Karpas-422 (cell line): Measurements from ENCODE around the gene PARL. TPM values are rescaled to one million over a fixed set of nuclear protein-coding genes. Genes with fewer than 3 reads are reported as not detected.

Source experiments
- DNase-seq: peaks from one replicate; pipeline ENCODE4 v3.0.0-alpha.2; 2015
- H2AFZ ChIP-seq: fragments of 200-600 bp; sonication (generic); 2 replicates; pipeline ENCODE4 v1.6.1; 2014; ENCODE audit warnings: antibody characterized with exemption, low read length, mixed read lengths
- H3K27ac ChIP-seq: fragments of 200-600 bp; sonication (generic); 2 replicates; pipeline ENCODE4 v1.5.1; 2014; ENCODE audit warnings: mild to moderate bottlenecking, low read length, moderate library complexity
- H3K27me3 ChIP-seq: fragments of 200-600 bp; sonication (generic); 2 replicates; pipeline ENCODE4 v1.6.1; 2014; ENCODE audit warnings: low read length, mixed read lengths
- H3K36me3 ChIP-seq: fragments of 200-600 bp; sonication (generic); 2 replicates; pipeline ENCODE4 v1.6.1; 2014; ENCODE audit warnings: low read length, mixed read lengths; ENCODE audit not compliant: insufficient read depth
- H3K4me1 ChIP-seq: fragments of 200-600 bp; sonication (generic); 2 replicates; pipeline ENCODE4 v1.6.1; 2014; ENCODE audit warnings: mild to moderate bottlenecking, low read length, mixed read lengths
- H3K4me2 ChIP-seq: fragments of 200-600 bp; sonication (generic); 2 replicates; pipeline ENCODE4 v1.6.1; 2014; ENCODE audit warnings: low read length, low read depth, mild to moderate bottlenecking; ENCODE audit not compliant: poor library complexity, severe bottlenecking
- H3K4me3 ChIP-seq: fragments of 200-600 bp; sonication (generic); 2 replicates; pipeline ENCODE4 v1.5.1; 2014; ENCODE audit warnings: mild to moderate bottlenecking, antibody characterized with exemption, low read length, mixed read lengths
- H3K79me2 ChIP-seq: fragments of 200-600 bp; sonication (generic); 2 replicates; pipeline ENCODE4 v1.6.1; 2014; ENCODE audit warnings: mild to moderate bottlenecking, low read length, mixed read lengths
- H3K9ac ChIP-seq: fragments of 200-600 bp; sonication (generic); 2 replicates; pipeline ENCODE4 v1.6.0; 2014; ENCODE audit warnings: low read length
- H3K9me2 ChIP-seq: fragments of 200-600 bp; sonication (generic), shearing (Covaris generic); replicated peaks from 2 replicates; pipeline ENCODE4 v1.6.0; 2014; ENCODE audit warnings: mild to moderate bottlenecking, low read length, moderate library complexity; ENCODE audit not compliant: insufficient read depth
- H3K9me3 ChIP-seq: fragments of 300-700, 200-600 bp; sonication (generic); 2 replicates; pipeline ENCODE4 v1.6.1; 2014; ENCODE audit warnings: low read length, mixed read lengths
- H4K20me1 ChIP-seq: fragments of 200-600 bp; sonication (generic); 2 replicates; pipeline ENCODE4 v1.6.1; 2014; ENCODE audit warnings: mild to moderate bottlenecking, antibody characterized with exemption, low read length, low read depth; ENCODE audit not compliant: insufficient read depth
- total RNA-seq: library from RNA; depleted of rRNA; stranded (reverse); fragments of >200 nt; shearing (Covaris generic); gene quantifications from 2 replicates; pipeline ENCODE4 v1.2.3, GENCODE V29; 2014; ENCODE audit warnings: low replicate concordance; rRNA removed

Gene PARL, protein sequence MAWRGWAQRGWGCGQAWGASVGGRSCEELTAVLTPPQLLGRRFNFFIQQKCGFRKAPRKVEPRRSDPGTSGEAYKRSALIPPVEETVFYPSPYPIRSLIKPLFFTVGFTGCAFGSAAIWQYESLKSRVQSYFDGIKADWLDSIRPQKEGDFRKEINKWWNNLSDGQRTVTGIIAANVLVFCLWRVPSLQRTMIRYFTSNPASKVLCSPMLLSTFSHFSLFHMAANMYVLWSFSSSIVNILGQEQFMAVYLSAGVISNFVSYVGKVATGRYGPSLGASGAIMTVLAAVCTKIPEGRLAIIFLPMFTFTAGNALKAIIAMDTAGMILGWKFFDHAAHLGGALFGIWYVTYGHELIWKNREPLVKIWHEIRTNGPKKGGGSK
- total RNA-seq: 44.9 and 48.8 TPM in 2 replicates

DNA sequence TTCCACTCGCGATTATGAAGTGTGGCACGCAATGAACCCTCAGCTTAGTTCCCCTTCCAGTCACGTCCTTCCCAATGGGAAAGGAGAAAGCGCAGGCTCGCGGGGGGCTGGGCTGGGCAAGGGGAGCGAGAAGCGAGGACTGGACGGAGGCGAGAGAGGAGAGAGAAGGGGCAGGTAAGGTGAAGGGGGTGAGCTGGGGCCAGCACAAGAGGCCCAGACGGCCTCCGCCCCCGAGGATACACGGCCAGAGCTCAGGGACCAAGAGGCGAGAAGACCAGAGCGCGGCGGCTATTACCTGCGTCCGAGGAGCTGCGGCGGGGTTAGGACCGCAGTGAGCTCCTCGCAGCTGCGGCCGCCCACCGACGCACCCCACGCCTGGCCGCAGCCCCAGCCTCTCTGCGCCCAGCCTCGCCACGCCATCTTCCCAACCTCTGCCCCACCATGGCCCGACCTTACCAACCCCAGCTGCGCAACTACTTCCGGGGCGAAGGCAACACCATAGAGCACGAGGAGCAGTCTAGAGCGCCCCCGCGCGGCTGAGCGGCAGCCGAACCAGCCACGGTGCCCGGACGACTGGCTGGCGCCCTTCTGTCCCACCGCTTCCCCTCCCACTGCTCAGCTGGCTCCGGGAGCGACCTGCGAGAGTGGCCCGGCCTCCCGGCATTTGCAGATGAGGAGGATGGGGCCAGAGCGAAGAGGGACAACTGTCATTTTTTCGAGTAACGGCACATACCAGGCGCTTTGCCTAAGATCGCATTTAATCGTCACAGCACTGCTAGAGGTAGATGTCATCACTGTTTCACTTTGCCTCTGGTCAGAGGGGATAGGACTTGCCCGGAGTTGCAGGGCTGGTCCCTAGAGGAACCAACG is at the start of gene PARL:
Gene PARL, minus strand, starts transcription at position 454 of the 870 bp plus-strand sequence. Its CDS starts 34 bp downstream, at position 420.
- Histone ChIP-seq H4K20me1 (peaks cover 7% of the 10 kb centered on the region; the same call in 1 of the 2 replicates), H3K9me3 (no peaks in the 10 kb centered on the region), H3K9ac (peak within 1 kb of the TSS; percentile 90), H3K4me3 (peak within 1 kb of the TSS; percentile 89), H3K4me1 (peaks cover 25% of the 10 kb centered on the region), H3K27me3 (no peaks in the 10 kb centered on the region), H3K4me2 (peak within 1 kb of the TSS; percentile 95), H3K27ac (peak within 1 kb of the TSS; percentile 26), H3K36me3 (no peaks in the 10 kb centered on the region), H3K9me2 (no peaks in the 10 kb centered on the region), H3K79me2 (peaks cover 49% of the 10 kb centered on the region), H2AFZ (peak within 1 kb of the TSS; percentile 100)
- DNase-seq: peak; percentile 99

DNA sequence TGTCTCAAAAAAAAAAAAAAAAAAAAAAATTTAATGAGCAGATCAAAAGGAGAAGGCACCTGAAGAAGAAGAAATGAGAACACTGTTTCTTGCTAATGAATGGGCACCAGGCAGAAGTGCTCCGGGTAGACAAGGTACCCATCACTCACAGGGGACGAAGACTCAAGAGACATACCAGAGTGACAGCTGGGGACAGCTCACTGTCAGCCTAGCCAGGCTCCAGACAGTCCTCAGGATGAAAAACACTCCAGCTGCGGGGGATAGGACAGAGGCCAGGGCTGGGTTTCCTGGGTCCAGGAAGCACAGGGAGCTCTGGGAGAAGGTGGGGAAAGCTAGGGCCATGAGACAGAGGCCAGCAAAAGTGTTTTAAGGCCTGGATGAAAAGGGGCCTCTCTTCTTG is 48.5 kb upstream of the PARL start:
- no peak overlapping the region for H2AFZ ChIP-seq

GRCh38 chr3:183931881-183932280 is 47.2 kb upstream of the PARL start:
- no peaks in the 10 kb centered on the region for H3K9me3 ChIP-seq
- no peaks in the 10 kb centered on the region for H3K27me3 ChIP-seq
- H4K20me1 ChIP-seq: no peaks in the 10 kb centered on the region
- no peak overlapping the region for H3K4me3 ChIP-seq
- no peaks in the 10 kb centered on the region for H3K9me2 ChIP-seq
- no peak overlapping the region for H3K27ac ChIP-seq
- H3K4me2 ChIP-seq: no peak overlapping the region
- H3K36me3 ChIP-seq: peaks cover 3% of the 10 kb centered on the region; the same call in 1 of the 2 replicates
- peaks cover 11% of the 10 kb centered on the region for H3K4me1 ChIP-seq
- no peaks in the 10 kb centered on the region for H3K79me2 ChIP-seq
- no peak overlapping the region for H3K9ac ChIP-seq
- no peak overlapping the region for H2AFZ ChIP-seq
- no peak for DNase-seq

More for the DNA sequence above, 48.5 kb upstream of the PARL start:
- peaks cover 9% of the 10 kb centered on the region; the same call in 1 of the 2 replicates for H3K36me3 ChIP-seq
- no peaks in the 10 kb centered on the region for H4K20me1 ChIP-seq
- H3K9me2 ChIP-seq: no peaks in the 10 kb centered on the region
- H3K79me2 ChIP-seq: no peaks in the 10 kb centered on the region
- H3K27me3 ChIP-seq: no peaks in the 10 kb centered on the region
- H3K4me3 ChIP-seq: no peak overlapping the region
- no peak overlapping the region for H3K4me2 ChIP-seq
- no peak overlapping the region for H3K27ac ChIP-seq
- H3K9ac ChIP-seq: no peak overlapping the region
- no peaks in the 10 kb centered on the region for H3K9me3 ChIP-seq
- H3K4me1 ChIP-seq: peaks cover 21% of the 10 kb centered on the region
- DNase-seq: no peak

- Histone ChIP-seq H3K4me2 (no peak overlapping the region), H3K9me2 (no peaks in the 10 kb centered on the region), H3K79me2 (no peaks in the 10 kb centered on the region)
Observed at GRCh38 chr3:183930086-183930485, 45.4 kb upstream of the PARL start.

DNA sequence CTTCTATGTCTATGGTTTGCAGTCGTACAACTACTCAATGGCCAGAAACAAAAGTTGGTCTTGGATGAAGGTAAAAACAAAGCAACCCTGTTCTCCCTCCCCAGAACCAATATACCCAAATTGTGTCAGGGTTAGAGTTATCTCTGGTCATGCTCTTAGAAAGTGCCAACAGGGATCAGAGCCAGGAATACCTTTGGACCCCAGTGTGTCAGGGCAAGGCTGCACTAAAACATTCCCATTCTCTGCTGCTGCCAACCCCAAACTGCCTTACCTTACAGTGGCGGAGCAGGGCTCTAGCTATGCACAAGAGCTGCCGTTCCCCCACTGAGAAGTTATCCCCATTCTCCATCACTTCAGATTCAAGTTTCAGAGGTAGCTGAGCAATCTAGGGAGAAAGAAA is 42.4 kb upstream of the PARL start:
- no peaks in the 10 kb centered on the region for H3K9me2 ChIP-seq
- H3K4me2 ChIP-seq: no peak overlapping the region
- H3K9me3 ChIP-seq: no peaks in the 10 kb centered on the region
- H3K27me3 ChIP-seq: no peaks in the 10 kb centered on the region
- no peak for DNase-seq
- H3K27ac ChIP-seq: no peak overlapping the region
- peaks cover 11% of the 10 kb centered on the region for H3K4me1 ChIP-seq
- H3K4me3 ChIP-seq: no peak overlapping the region
- H2AFZ ChIP-seq: no peak overlapping the region
- H4K20me1 ChIP-seq: no peaks in the 10 kb centered on the region
- H3K36me3 ChIP-seq: peaks cover 17% of the 10 kb centered on the region; the same call in 1 of the 2 replicates
- no peaks in the 10 kb centered on the region for H3K79me2 ChIP-seq
- no peak overlapping the region for H3K9ac ChIP-seq

More at GRCh38 chr3:183930086-183930485, 45.4 kb upstream of the PARL start:
- H3K27me3 ChIP-seq: no peaks in the 10 kb centered on the region
- H2AFZ ChIP-seq: no peak overlapping the region
- no peak overlapping the region for H3K4me3 ChIP-seq
- H3K9me3 ChIP-seq: no peaks in the 10 kb centered on the region
- DNase-seq: no peak
- peaks cover 5% of the 10 kb centered on the region; the same call in 1 of the 2 replicates for H3K36me3 ChIP-seq
- H3K4me1 ChIP-seq: peaks cover 11% of the 10 kb centered on the region
- H4K20me1 ChIP-seq: no peaks in the 10 kb centered on the region
- no peak overlapping the region for H3K27ac ChIP-seq
- no peak overlapping the region for H3K9ac ChIP-seq

DNA sequence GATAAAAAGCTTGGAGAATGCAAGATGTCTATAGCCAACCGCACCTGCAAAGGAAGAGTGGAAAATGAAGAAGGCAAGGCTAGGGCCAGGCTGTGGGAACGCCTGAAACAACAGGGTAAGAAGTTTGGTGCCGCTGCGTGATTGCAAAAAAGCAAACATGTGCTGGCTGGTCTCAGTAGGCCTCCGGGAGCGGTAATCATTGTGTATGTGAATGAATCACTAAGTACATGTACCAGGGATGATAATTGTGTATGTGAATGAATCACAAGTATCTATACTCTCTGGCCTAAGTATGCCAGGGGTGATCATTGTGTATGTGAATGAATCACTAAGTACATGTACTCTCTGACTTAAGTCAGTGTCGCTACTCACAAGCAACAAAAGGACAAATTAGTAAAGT is 40.3 kb upstream of the PARL start:
- H3K9me3 ChIP-seq: no peaks in the 10 kb centered on the region
- H3K36me3 ChIP-seq: peaks cover 26% of the 10 kb centered on the region
- H2AFZ ChIP-seq: no peak overlapping the region
- H4K20me1 ChIP-seq: no peaks in the 10 kb centered on the region
- H3K27me3 ChIP-seq: no peaks in the 10 kb centered on the region
- H3K27ac ChIP-seq: no peak overlapping the region
- no peak for DNase-seq
- H3K4me1 ChIP-seq: no peaks in the 10 kb centered on the region
- H3K79me2 ChIP-seq: no peaks in the 10 kb centered on the region
- H3K9me2 ChIP-seq: no peaks in the 10 kb centered on the region
- no peak overlapping the region for H3K4me3 ChIP-seq
- H3K4me2 ChIP-seq: no peak overlapping the region
- no peak overlapping the region for H3K9ac ChIP-seq

- H3K9me3 ChIP-seq: no peaks in the 10 kb centered on the region
- H3K27ac ChIP-seq: no peak overlapping the region
- no peaks in the 10 kb centered on the region for H3K27me3 ChIP-seq
- H3K4me1 ChIP-seq: no peaks in the 10 kb centered on the region
- H3K36me3 ChIP-seq: peaks cover 30% of the 10 kb centered on the region
- no peak overlapping the region for H3K9ac ChIP-seq
- no peaks in the 10 kb centered on the region for H3K9me2 ChIP-seq
- no peak overlapping the region for H3K4me3 ChIP-seq
- H4K20me1 ChIP-seq: no peaks in the 10 kb centered on the region
- no peaks in the 10 kb centered on the region for H3K79me2 ChIP-seq
- no peak overlapping the region for H2AFZ ChIP-seq
- H3K4me2 ChIP-seq: no peak overlapping the region
- no peak for DNase-seq
Observed at GRCh38 chr3:183924543-183924942, 39.9 kb upstream of the PARL start.

DNA sequence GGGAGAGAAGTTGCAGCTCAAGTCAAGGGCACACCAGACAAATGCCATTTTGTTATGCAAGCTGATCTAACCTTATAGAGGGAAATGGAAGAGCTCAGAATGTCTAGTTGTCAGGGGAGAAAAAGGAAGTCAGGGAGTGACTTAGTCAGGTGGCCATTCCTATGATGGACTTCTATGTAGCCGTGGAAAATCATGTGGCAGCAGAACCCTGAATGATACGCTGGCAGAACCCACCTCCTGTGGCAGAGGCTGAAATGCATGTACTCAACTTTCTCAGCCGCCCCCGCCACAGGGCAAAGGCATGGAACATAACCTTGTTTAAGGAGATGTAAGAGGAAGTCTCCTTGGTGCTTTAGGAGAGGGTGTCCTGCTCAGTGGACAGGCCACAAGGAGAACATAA is 37.7 kb upstream of the PARL start:
- Histone ChIP-seq H3K9me2 (no peaks in the 10 kb centered on the region), H2AFZ (no peak overlapping the region), H3K79me2 (no peaks in the 10 kb centered on the region), H3K9me3 (no peaks in the 10 kb centered on the region), H3K4me3 (no peak overlapping the region), H3K36me3 (peaks cover 30% of the 10 kb centered on the region), H3K4me1 (no peaks in the 10 kb centered on the region), H4K20me1 (no peaks in the 10 kb centered on the region), H3K27ac (no peak overlapping the region), H3K9ac (no peak overlapping the region), H3K27me3 (no peaks in the 10 kb centered on the region), H3K4me2 (no peak overlapping the region)
- no peak for DNase-seq
